ENCODE measurements around the gene SMIM32.

DNA sequence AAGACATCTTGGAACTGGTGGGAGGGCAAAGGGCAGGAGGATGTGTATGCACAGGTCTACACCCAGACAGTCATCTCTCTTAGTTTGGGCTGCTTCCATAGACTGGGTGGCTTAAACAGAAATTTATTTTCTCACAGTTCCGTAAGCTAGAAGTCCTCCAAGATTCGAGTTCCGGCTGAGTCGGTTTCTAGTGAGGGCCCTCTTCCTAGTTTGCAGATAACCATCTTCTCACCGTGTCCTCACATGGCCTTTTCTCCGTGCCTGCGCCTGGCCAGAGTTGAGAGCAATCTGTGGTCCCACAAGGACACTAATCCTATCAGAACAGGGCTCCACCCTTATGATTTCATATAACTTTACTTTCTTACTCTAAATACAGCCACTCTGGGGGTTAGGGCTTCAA, 4.1 kb downstream of the SMIM32 start:
- no peak for TF ChIP-seq SREBF2 (CRISPR knock-in tag; IDR thresholded peaks at IDR 0.05)
- no peak for TF ChIP-seq ZNF41 (CRISPR knock-in tag; conservative IDR thresholded peaks at IDR 0.05)
- no peak for TF ChIP-seq ZNF263 (CRISPR knock-in tag; IDR thresholded peaks at IDR 0.05; ENCODE audit: borderline replicate concordance)
- TF ChIP-seq, protein P1, sequence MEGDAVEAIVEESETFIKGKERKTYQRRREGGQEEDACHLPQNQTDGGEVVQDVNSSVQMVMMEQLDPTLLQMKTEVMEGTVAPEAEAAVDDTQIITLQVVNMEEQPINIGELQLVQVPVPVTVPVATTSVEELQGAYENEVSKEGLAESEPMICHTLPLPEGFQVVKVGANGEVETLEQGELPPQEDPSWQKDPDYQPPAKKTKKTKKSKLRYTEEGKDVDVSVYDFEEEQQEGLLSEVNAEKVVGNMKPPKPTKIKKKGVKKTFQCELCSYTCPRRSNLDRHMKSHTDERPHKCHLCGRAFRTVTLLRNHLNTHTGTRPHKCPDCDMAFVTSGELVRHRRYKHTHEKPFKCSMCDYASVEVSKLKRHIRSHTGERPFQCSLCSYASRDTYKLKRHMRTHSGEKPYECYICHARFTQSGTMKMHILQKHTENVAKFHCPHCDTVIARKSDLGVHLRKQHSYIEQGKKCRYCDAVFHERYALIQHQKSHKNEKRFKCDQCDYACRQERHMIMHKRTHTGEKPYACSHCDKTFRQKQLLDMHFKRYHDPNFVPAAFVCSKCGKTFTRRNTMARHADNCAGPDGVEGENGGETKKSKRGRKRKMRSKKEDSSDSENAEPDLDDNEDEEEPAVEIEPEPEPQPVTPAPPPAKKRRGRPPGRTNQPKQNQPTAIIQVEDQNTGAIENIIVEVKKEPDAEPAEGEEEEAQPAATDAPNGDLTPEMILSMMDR (IDR thresholded peaks at IDR 0.05 in 2 of 3, conservative IDR thresholded peaks at IDR 0.05 in 1 of 3; ENCODE audit: insufficient read depth in 2 of 3, low read depth in 1 of 3, low read length in 3 of 3): no peak

All from K562 (cell line).